Measurements from ENCODE around the gene RAD9A.

RAD9A gene

DNA sequence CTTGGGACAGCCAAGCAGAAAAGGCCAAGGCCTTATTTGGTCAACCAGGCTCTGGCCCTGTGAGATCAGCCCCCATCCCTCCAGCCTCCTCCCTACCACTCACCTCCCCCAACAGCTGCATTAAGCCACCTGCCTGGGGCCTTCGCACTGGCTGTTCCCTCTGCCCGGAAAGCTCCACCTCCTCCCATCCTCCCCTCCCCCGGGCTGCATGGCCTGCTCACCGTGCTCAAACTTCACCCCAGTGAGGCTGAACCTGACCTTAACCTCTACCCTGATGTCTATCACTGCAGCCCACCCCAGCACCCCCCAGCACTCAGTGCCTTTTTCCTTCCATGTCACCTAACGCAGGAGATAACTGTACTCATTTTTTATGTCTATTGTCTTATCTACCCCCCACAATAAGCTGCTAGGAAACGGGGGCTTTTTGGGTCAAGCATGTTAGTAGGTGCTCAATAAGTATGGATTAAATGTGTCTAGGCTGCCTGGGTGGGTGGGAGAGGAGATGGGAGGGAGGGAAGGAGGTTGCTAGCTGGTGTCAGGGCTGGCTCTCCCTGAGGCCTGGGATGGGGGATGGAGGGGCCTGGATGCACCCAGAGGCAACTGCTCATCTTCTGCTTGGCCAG is 44.8 kb downstream of the RAD9A start (continued):
- TF ChIP-seq, protein P1, sequence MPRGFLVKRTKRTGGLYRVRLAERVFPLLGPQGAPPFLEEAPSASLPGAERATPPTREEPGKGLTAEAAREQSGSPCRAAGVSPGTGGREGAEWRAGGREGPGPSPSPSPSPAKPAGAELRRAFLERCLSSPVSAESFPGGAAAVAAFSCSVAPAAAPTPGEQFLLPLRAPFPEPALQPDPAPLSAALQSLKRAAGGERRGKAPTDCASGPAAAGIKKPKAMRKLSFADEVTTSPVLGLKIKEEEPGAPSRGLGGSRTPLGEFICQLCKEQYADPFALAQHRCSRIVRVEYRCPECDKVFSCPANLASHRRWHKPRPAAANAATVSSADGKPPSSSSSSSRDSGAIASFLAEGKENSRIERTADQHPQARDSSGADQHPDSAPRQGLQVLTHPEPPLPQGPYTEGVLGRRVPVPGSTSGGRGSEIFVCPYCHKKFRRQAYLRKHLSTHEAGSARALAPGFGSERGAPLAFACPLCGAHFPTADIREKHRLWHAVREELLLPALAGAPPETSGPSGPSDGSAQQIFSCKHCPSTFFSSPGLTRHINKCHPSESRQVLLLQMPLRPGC (tag by site-specific recombination; IDR thresholded peaks at IDR 0.05) = no peak; the same call in 1 of the 2 replicates
- no peak for TF ChIP-seq PRDM1 (tag by site-specific recombination; IDR thresholded peaks at IDR 0.05)
- TF ChIP-seq, protein P2, sequence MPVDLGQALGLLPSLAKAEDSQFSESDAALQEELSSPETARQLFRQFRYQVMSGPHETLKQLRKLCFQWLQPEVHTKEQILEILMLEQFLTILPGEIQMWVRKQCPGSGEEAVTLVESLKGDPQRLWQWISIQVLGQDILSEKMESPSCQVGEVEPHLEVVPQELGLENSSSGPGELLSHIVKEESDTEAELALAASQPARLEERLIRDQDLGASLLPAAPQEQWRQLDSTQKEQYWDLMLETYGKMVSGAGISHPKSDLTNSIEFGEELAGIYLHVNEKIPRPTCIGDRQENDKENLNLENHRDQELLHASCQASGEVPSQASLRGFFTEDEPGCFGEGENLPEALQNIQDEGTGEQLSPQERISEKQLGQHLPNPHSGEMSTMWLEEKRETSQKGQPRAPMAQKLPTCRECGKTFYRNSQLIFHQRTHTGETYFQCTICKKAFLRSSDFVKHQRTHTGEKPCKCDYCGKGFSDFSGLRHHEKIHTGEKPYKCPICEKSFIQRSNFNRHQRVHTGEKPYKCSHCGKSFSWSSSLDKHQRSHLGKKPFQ (tag by site-specific recombination; IDR thresholded peaks at IDR 0.05) = no peak
- no peak for TF ChIP-seq ZNF335 (tag by site-specific recombination; conservative IDR thresholded peaks at IDR 0.05)
- TF ChIP-seq ZNF10 (tag by site-specific recombination; IDR thresholded peaks at IDR 0.05) = no peak
- TF ChIP-seq ZBTB7A (tag by site-specific recombination; IDR thresholded peaks at IDR 0.05; ENCODE audit: low read depth) = no peak
- TF ChIP-seq, protein P3, sequence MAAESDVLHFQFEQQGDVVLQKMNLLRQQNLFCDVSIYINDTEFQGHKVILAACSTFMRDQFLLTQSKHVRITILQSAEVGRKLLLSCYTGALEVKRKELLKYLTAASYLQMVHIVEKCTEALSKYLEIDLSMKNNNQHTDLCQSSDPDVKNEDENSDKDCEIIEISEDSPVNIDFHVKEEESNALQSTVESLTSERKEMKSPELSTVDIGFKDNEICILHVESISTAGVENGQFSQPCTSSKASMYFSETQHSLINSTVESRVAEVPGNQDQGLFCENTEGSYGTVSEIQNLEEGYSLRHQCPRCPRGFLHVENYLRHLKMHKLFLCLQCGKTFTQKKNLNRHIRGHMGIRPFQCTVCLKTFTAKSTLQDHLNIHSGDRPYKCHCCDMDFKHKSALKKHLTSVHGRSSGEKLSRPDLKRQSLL (tag by site-specific recombination; IDR thresholded peaks at IDR 0.05) = no peak
- TF ChIP-seq ZNF37A (tag by site-specific recombination; IDR thresholded peaks at IDR 0.05) = no peak
- no peak for TF ChIP-seq ZNF19 (tag by site-specific recombination; IDR thresholded peaks at IDR 0.05; ENCODE audit: low read depth)
- no peak for TF ChIP-seq ZNF138 (tag by site-specific recombination; IDR thresholded peaks at IDR 0.05; ENCODE audit: borderline replicate concordance)
- TF ChIP-seq, protein P4, sequence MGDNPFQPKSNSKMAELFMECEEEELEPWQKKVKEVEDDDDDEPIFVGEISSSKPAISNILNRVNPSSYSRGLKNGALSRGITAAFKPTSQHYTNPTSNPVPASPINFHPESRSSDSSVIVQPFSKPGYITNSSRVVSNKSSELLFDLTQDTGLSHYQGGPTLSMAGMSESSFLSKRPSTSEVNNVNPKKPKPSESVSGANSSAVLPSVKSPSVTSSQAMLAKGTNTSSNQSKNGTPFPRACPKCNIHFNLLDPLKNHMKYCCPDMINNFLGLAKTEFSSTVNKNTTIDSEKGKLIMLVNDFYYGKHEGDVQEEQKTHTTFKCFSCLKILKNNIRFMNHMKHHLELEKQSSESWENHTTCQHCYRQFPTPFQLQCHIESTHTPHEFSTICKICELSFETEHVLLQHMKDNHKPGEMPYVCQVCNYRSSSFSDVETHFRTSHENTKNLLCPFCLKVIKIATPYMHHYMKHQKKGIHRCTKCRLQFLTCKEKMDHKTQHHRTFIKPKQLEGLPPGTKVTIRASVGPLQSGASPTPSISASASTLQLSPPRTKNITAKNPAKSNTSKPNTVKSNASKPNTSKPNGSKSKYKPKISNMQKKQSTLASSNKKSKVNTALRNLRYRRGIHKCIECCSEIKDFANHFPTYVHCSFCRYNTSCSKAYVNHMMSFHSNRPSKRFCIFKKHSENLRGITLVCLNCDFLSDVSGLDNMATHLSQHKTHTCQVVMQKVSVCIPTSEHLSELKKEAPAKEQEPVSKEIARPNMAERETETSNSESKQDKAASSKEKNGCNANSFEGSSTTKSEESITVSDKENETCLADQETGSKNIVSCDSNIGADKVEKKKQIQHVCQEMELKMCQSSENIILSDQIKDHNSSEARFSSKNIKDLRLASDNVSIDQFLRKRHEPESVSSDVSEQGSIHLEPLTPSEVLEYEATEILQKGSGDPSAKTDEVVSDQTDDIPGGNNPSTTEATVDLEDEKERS (tag by site-specific recombination; IDR thresholded peaks at IDR 0.05) = no peak
- TF ChIP-seq, protein P5, sequence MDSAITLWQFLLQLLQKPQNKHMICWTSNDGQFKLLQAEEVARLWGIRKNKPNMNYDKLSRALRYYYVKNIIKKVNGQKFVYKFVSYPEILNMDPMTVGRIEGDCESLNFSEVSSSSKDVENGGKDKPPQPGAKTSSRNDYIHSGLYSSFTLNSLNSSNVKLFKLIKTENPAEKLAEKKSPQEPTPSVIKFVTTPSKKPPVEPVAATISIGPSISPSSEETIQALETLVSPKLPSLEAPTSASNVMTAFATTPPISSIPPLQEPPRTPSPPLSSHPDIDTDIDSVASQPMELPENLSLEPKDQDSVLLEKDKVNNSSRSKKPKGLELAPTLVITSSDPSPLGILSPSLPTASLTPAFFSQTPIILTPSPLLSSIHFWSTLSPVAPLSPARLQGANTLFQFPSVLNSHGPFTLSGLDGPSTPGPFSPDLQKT (IDR thresholded peaks at IDR 0.05; ENCODE audit: borderline replicate concordance, low read depth, low read length) = no peak
- TF ChIP-seq, protein P6, sequence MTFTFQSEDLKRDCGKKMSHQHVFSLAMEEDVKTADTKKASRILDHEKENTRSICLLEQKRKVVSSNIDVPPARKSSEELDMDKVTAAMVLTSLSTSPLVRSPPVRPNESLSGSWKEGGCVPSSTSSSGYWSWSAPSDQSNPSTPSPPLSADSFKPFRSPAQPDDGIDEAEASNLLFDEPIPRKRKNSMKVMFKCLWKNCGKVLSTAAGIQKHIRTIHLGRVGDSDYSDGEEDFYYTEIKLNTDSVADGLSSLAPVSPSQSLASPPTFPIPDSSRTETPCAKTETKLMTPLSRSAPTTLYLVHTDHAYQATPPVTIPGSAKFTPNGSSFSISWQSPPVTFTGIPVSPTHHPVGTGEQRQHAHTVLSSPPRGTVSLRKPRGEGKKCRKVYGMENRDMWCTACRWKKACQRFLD (tag by site-specific recombination; IDR thresholded peaks at IDR 0.05) = no peak
- TF ChIP-seq ZNF529 (tag by site-specific recombination; IDR thresholded peaks at IDR 0.05; ENCODE audit: insufficient replicate concordance) = no peak
- TF ChIP-seq ZNF155 (tag by site-specific recombination; IDR thresholded peaks at IDR 0.05) = no peak
- TF ChIP-seq, protein P7, sequence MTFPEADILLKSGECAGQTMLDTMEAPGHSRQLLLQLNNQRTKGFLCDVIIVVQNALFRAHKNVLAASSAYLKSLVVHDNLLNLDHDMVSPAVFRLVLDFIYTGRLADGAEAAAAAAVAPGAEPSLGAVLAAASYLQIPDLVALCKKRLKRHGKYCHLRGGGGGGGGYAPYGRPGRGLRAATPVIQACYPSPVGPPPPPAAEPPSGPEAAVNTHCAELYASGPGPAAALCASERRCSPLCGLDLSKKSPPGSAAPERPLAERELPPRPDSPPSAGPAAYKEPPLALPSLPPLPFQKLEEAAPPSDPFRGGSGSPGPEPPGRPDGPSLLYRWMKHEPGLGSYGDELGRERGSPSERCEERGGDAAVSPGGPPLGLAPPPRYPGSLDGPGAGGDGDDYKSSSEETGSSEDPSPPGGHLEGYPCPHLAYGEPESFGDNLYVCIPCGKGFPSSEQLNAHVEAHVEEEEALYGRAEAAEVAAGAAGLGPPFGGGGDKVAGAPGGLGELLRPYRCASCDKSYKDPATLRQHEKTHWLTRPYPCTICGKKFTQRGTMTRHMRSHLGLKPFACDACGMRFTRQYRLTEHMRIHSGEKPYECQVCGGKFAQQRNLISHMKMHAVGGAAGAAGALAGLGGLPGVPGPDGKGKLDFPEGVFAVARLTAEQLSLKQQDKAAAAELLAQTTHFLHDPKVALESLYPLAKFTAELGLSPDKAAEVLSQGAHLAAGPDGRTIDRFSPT (tag by site-specific recombination; IDR thresholded peaks at IDR 0.05) = no peak
- peak; percentile 48; the same call in 1 of the 2 replicates for TF ChIP-seq GLIS1 (tag by site-specific recombination; IDR thresholded peaks at IDR 0.05)
- TF ChIP-seq ZNF548 (tag by site-specific recombination; IDR thresholded peaks at IDR 0.05) = no peak
- TF ChIP-seq, protein P8, sequence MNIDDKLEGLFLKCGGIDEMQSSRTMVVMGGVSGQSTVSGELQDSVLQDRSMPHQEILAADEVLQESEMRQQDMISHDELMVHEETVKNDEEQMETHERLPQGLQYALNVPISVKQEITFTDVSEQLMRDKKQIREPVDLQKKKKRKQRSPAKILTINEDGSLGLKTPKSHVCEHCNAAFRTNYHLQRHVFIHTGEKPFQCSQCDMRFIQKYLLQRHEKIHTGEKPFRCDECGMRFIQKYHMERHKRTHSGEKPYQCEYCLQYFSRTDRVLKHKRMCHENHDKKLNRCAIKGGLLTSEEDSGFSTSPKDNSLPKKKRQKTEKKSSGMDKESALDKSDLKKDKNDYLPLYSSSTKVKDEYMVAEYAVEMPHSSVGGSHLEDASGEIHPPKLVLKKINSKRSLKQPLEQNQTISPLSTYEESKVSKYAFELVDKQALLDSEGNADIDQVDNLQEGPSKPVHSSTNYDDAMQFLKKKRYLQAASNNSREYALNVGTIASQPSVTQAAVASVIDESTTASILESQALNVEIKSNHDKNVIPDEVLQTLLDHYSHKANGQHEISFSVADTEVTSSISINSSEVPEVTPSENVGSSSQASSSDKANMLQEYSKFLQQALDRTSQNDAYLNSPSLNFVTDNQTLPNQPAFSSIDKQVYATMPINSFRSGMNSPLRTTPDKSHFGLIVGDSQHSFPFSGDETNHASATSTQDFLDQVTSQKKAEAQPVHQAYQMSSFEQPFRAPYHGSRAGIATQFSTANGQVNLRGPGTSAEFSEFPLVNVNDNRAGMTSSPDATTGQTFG (tag by site-specific recombination; IDR thresholded peaks at IDR 0.05; ENCODE audit: borderline replicate concordance) = no peak
- TF ChIP-seq, protein P9, sequence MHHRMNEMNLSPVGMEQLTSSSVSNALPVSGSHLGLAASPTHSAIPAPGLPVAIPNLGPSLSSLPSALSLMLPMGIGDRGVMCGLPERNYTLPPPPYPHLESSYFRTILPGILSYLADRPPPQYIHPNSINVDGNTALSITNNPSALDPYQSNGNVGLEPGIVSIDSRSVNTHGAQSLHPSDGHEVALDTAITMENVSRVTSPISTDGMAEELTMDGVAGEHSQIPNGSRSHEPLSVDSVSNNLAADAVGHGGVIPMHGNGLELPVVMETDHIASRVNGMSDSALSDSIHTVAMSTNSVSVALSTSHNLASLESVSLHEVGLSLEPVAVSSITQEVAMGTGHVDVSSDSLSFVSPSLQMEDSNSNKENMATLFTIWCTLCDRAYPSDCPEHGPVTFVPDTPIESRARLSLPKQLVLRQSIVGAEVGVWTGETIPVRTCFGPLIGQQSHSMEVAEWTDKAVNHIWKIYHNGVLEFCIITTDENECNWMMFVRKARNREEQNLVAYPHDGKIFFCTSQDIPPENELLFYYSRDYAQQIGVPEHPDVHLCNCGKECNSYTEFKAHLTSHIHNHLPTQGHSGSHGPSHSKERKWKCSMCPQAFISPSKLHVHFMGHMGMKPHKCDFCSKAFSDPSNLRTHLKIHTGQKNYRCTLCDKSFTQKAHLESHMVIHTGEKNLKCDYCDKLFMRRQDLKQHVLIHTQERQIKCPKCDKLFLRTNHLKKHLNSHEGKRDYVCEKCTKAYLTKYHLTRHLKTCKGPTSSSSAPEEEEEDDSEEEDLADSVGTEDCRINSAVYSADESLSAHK (tag by site-specific recombination; IDR thresholded peaks at IDR 0.05) = no peak
- no peak for TF ChIP-seq ZFP69B (tag by site-specific recombination; IDR thresholded peaks at IDR 0.05)

Measured in HEK293 (cell line).